H1 (cell line): Measurements from ENCODE around the gene XPNPEP1. TPM values are rescaled to one million over a fixed set of nuclear protein-coding genes. Genes with fewer than 3 reads are reported as not detected.

Experiments
- EP300 ChIP-seq, 2 experiments: IDR thresholded peaks; 1 replicate in 1 of 2; 2 replicates in 1 of 2; pipeline ENCODE4 v1.6.1; 2011 to 2012; ENCODE audit warnings: low read depth in 2 of 2, low read length in 2 of 2, mild to moderate bottlenecking in 2 of 2, borderline replicate concordance in 1 of 2, inconsistent platforms in 1 of 2, moderate library complexity in 1 of 2
- HDAC2 ChIP-seq, 2 experiments: fragments of 300-600 bp in 1 of 2; sonication (generic) in 1 of 2; IDR thresholded peaks; 2 replicates each; pipeline ENCODE4 v1.6.1; 2011 to 2012; ENCODE audit warnings: low read depth in 2 of 2, low read length in 2 of 2, mild to moderate bottlenecking in 2 of 2, moderate library complexity in 2 of 2, borderline replicate concordance in 1 of 2, inconsistent platforms in 1 of 2
- SP2 ChIP-seq: IDR thresholded peaks from 2 replicates; pipeline ENCODE4 v1.6.1; 2012; ENCODE audit warnings: mild to moderate bottlenecking, low read length, inconsistent platforms
- SP4 ChIP-seq: IDR thresholded peaks from 2 replicates; pipeline ENCODE4 v1.6.1; 2012; ENCODE audit warnings: low read length, inconsistent platforms
- SUZ12 ChIP-seq: fragments of 200-600 bp; sonication (generic); IDR thresholded peaks from 2 replicates; pipeline ENCODE4 v1.6.1; 2012; ENCODE audit warnings: mild to moderate bottlenecking, inconsistent platforms, low read length, moderate library complexity, mixed read lengths
- polyA plus RNA-seq, 7 experiments: library from polyadenylated mRNA; depleted of rRNA in 3 of 7; stranded (reverse) in 5 of 7; unstranded in 2 of 7; fragments of >200 nt in 5 of 7; fragments of 200-250 nt in 2 of 7; gene quantifications; 1 replicate in 5 of 7; 2 replicates in 1 of 7; 4 replicates in 1 of 7; pipeline versions ENCODE4 v1.2.1 to v1.2.3, GENCODE V29; 2011 to 2013; ENCODE audit warnings: missing spikeins in 2 of 7, mixed read lengths in 2 of 7
- total RNA-seq: library from RNA; stranded (reverse); fragmentation: NEBNext Ultra II Directional; extraction: Animal tissue kit (Norgen Biotek cat#: 25700); gene quantifications from 2 replicates; pipeline ENCODE4 v1.2.1, GENCODE V29; 2021

XPNPEP1 gene
- total and polyA plus RNA-seq, 2 of the 8 experiments (the other 6 are each of a cell fraction or from before 2014, with no cell fraction given) = 61.1 to 201 TPM

- TF ChIP-seq EP300 (IDR thresholded peaks at IDR 0.05; ENCODE audit: borderline replicate concordance in 1 of 2, low read depth in 2 of 2, low read length in 2 of 2) (no peak), SP2 (no peak), SP4 (no peak), SUZ12 (no peak), HDAC2 (IDR thresholded peaks at IDR 0.05; ENCODE audit: borderline replicate concordance in 1 of 2, low read depth in 2 of 2, low read length in 2 of 2) (no peak)
Observed at GRCh38 chr10:109831846-109832245, 91.5 kb downstream of the XPNPEP1 start (continued).
